ENCODE results near the gene NAV1. TPM values are rescaled to one million over a fixed set of nuclear protein-coding genes. Genes with fewer than 3 reads are reported as not detected.

Gene NAV1
- polyA plus RNA-seq, 2 of the 4 experiments (the other 2 are of a cell fraction), result 3.7 to 8.4 TPM

GRCh38 chr1:201514466-201514865 is 24.5 kb upstream of the NAV1 start:
- WGBS (ENCODE audit: missing lambda C conversion rate), result 84% methylated on average over 2 of the region's 2 CpGs
- no peak overlapping the region for H3K27ac ChIP-seq
- ATAC-seq (no peak), FAIRE-seq (no peak), DNase-seq (ENCODE audit: low read depth in 1 of 2, low spot score in 1 of 2) (no peak)
- H3K9me3 ChIP-seq, result no peaks in the 10 kb centered on the region
- H3K4me2 ChIP-seq, result no peak overlapping the region
- peaks cover 23% of the 10 kb centered on the region for H3K4me1 ChIP-seq
- TF ChIP-seq PHF8 (IDR thresholded peaks at IDR 0.05; ENCODE audit: borderline replicate concordance, low read depth), result no peak
- TF ChIP-seq TFCP2L1 (CRISPR knock-in tag; IDR thresholded peaks at IDR 0.05), result no peak
- TF ChIP-seq RFX5 (IDR thresholded peaks at IDR 0.05), result no peak
- TF ChIP-seq E2F6 (IDR thresholded peaks at IDR 0.05; ENCODE audit: borderline replicate concordance, low read depth), result no peak
- TF ChIP-seq FOSB (CRISPR knock-in tag; IDR thresholded peaks at IDR 0.05), result no peak
- no peak for TF ChIP-seq HOXB13 (CRISPR knock-in tag; IDR thresholded peaks at IDR 0.05; ENCODE audit: low read depth)
- no peak for TF ChIP-seq RARB (CRISPR knock-in tag; IDR thresholded peaks at IDR 0.05)
- TF ChIP-seq ZNF302 (CRISPR knock-in tag; IDR thresholded peaks at IDR 0.05), result no peak
- TF ChIP-seq CHD2 (IDR thresholded peaks at IDR 0.05; ENCODE audit: low read length, partially characterized antibody), result no peak
- TF ChIP-seq HOXB5 (CRISPR knock-in tag; IDR thresholded peaks at IDR 0.05), result no peak
- no peak for TF ChIP-seq CTCF (IDR thresholded peaks at IDR 0.05)
- no peak for TF ChIP-seq HMGXB4 (CRISPR knock-in tag; IDR thresholded peaks at IDR 0.05; ENCODE audit: borderline replicate concordance)
- TF ChIP-seq MAZ (IDR thresholded peaks at IDR 0.05; ENCODE audit: borderline replicate concordance, low read depth, low read length), result no peak
- TF ChIP-seq EHMT2 (IDR thresholded peaks at IDR 0.05; ENCODE audit: low read depth), result no peak
- TF ChIP-seq REST (IDR thresholded peaks at IDR 0.05), result no peak
- TF ChIP-seq SMC3 (IDR thresholded peaks at IDR 0.05), result no peak
- no peak for TF ChIP-seq RAD21 (conservative IDR thresholded peaks at IDR 0.05 in 1 of 2, IDR thresholded peaks at IDR 0.05 in 1 of 2)
- no peak for TF ChIP-seq ZC3H11A (IDR thresholded peaks at IDR 0.05)
- CTCF ChIA-PET, result interaction anchor here (0.6 to 49.4 kb wide), 14 partner anchors 12 to 279 kb away, joined by 3 to 1452 read pairs (median 14); partner anchors contain the start of genes CSRP1 and PHLDA3
- H3K4me3 ChIP-seq, result no peak overlapping the region
- POLR2A ChIA-PET, result no interaction called here
